ENCODE data around the gene ZFYVE16.

GRCh38 chr5:80407735-80408483 is at the start of gene ZFYVE16:
- TF ChIP-seq CTCF (IDR thresholded peaks at IDR 0.05) (peak in 4 of 6 experiments; percentile 25 to 54 (median 48)), POLR2A (IDR thresholded peaks at IDR 0.05) (peak; percentile 82 to 89)

Measured in Peyer's patch (tissue), 4 donors.